ENCODE data around the gene MAD1L1.

DNA sequence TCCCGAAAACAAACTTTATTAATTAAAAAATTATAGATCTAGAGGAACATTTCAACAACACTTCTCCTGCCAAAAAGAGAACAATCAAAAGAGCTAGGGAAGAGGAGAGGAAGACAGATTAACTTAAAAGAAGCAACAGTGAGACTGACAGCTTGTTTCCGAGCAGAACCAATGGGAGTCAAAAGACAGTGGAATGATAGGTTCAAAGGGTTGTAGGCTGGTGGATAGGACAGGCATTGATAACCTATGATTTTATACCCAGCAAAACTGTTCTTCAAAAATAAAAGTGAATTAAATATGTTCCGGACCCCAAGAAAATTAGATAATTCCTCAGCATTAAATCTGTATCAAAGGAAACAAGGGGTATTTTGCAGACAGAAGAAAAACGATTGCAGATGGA lies 207.6 kb downstream of the MAD1L1 start:
- TF ChIP-seq, protein P1, sequence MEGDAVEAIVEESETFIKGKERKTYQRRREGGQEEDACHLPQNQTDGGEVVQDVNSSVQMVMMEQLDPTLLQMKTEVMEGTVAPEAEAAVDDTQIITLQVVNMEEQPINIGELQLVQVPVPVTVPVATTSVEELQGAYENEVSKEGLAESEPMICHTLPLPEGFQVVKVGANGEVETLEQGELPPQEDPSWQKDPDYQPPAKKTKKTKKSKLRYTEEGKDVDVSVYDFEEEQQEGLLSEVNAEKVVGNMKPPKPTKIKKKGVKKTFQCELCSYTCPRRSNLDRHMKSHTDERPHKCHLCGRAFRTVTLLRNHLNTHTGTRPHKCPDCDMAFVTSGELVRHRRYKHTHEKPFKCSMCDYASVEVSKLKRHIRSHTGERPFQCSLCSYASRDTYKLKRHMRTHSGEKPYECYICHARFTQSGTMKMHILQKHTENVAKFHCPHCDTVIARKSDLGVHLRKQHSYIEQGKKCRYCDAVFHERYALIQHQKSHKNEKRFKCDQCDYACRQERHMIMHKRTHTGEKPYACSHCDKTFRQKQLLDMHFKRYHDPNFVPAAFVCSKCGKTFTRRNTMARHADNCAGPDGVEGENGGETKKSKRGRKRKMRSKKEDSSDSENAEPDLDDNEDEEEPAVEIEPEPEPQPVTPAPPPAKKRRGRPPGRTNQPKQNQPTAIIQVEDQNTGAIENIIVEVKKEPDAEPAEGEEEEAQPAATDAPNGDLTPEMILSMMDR (IDR thresholded peaks at IDR 0.05; ENCODE audit: borderline replicate concordance, extremely low read depth, low read length, poor library complexity, severe bottlenecking) = no peak
- TF ChIP-seq EZH2 (IDR thresholded peaks at IDR 0.05; ENCODE audit: borderline replicate concordance, low read depth, low read length, severe bottlenecking) = no peak

Data from DND-41 (cell line).